CD4-positive, alpha-beta memory T cell (primary cell): ENCODE measurements around the gene SPDYE18. TPM values are rescaled to one million over a fixed set of nuclear protein-coding genes. Genes with fewer than 3 reads are reported as not detected.
"Not testable (repeated sequence)": the region's sequence is repeated elsewhere in the genome, so short reads cannot be mapped to it uniquely, and the experiment has no call there.

ENCODE experiments used
- CTCF ChIA-PET: fragments of 350-600 bp; sonication (Branson Sonifier 250); formaldehyde crosslinking; loops from one replicate; lab custom pipeline; 2021; ENCODE audit warnings: inconsistent platforms; ENCODE audit not compliant: partially characterized antibody; lab: Charles Lee
- POLR2A ChIA-PET: fragments of 350-600 bp; sonication (Branson Sonifier 250); formaldehyde crosslinking; loops from one replicate; lab custom pipeline; 2021; ENCODE audit not compliant: partially characterized antibody; lab: Charles Lee
- DNase-seq, 5 donors: peaks; one replicate each; pipeline versions ENCODE4 v3.0.0 to v3.0.0-alpha.2; 2020 to 2022; ENCODE audit warnings: mixed read lengths in 1 of 5
- H3K27ac ChIP-seq: one replicate; pipeline ENCODE4 v1.7.0; 2013; ENCODE audit warnings: low read depth, low read length
- H3K27me3 ChIP-seq: 2 replicates; pipeline ENCODE4 v1.7.0; 2013; ENCODE audit warnings: mild to moderate bottlenecking, low read length, moderate library complexity; ENCODE audit not compliant: insufficient read depth
- H3K36me3 ChIP-seq: 2 replicates; pipeline ENCODE4 v1.7.0; 2013; ENCODE audit warnings: mild to moderate bottlenecking, low read length, moderate library complexity; ENCODE audit not compliant: insufficient read depth
- H3K4me1 ChIP-seq: 2 replicates; pipeline ENCODE4 v1.7.0; 2013; ENCODE audit warnings: mild to moderate bottlenecking, low read length, moderate library complexity; ENCODE audit not compliant: insufficient read depth
- H3K4me3 ChIP-seq, 2 donors: one replicate each; pipeline ENCODE4 v1.7.0; 2013; ENCODE audit warnings: low read length in 2 of 2, mild to moderate bottlenecking in 1 of 2
- H3K9me3 ChIP-seq, 2 donors: one replicate each; pipeline ENCODE4 v1.7.0; 2013; ENCODE audit warnings: low read length in 2 of 2, control low read depth in 1 of 2; ENCODE audit not compliant: control insufficient read depth in 1 of 2
- H3K27ac Mint-ChIP-seq, 7 donors: one replicate each; pipeline ENCODE4 v1.8.0; 2020 to 2021; ENCODE audit warnings: mixed read lengths in 7 of 7, mild to moderate bottlenecking in 6 of 7, inconsistent platforms in 3 of 7, moderate library complexity in 3 of 7
- H3K27me3 Mint-ChIP-seq, 2 donors: one replicate each; pipeline ENCODE4 v1.8.0; 2020 to 2021; ENCODE audit warnings: mixed read lengths in 2 of 2
- H3K36me3 Mint-ChIP-seq, 2 donors: one replicate each; pipeline ENCODE4 v1.8.0; 2020 to 2021; ENCODE audit warnings: mixed read lengths in 2 of 2, inconsistent platforms in 1 of 2, mild to moderate bottlenecking in 1 of 2
- H3K4me1 Mint-ChIP-seq, 4 donors: one replicate each; pipeline ENCODE4 v1.8.0; 2020 to 2021; ENCODE audit warnings: mixed read lengths in 4 of 4, mild to moderate bottlenecking in 1 of 4
- H3K4me3 Mint-ChIP-seq, 8 donors: one replicate each; pipeline ENCODE4 v1.8.0; 2020 to 2021; ENCODE audit warnings: mixed read lengths in 8 of 8, mild to moderate bottlenecking in 7 of 8, moderate library complexity in 6 of 8, inconsistent platforms in 3 of 8
- H3K9me3 Mint-ChIP-seq, 8 donors: one replicate each; pipeline ENCODE4 v1.8.0; 2020 to 2021; ENCODE audit warnings: mixed read lengths in 8 of 8, mild to moderate bottlenecking in 5 of 8, inconsistent platforms in 3 of 8, moderate library complexity in 1 of 8
- intact Hi-C: fragments of 100-400 bp; cut with micrococcal nuclease; formaldehyde crosslinking; loops from one replicate; pipeline ENCODE4 v1.15.1; 2023
- polyA plus RNA-seq, 2 donors: library from polyadenylated mRNA; unstranded; fragments of 300-500 nt; fragmentation: Illumina TruSeq; gene quantifications; one replicate each; pipeline ENCODE4 v1.2.3, GENCODE V29; 2021
- total RNA-seq, 2 experiments: library from RNA; stranded (reverse); gene quantifications; one replicate each; pipeline ENCODE4 v1.2.3, GENCODE V29; 2021

Gene SPDYE18
- total and polyA plus RNA-seq, 4 experiments from 2014 or later: 1.5 to 2.8 TPM; not detected in 2

GRCh38 chr7:77082192-77082591, 19.8 kb upstream of the SPDYE18 start:
- H3K27ac Mint-ChIP-seq, H3K27ac ChIP-seq, H3K4me1 ChIP-seq, H3K36me3 Mint-ChIP-seq, H3K9me3 ChIP-seq, DNase-seq, CTCF ChIA-PET, H3K4me3 Mint-ChIP-seq, H3K36me3 ChIP-seq, H3K9me3 Mint-ChIP-seq, H3K27me3 ChIP-seq, H3K4me1 Mint-ChIP-seq, intact Hi-C loops, H3K4me3 ChIP-seq, POLR2A ChIA-PET, H3K27me3 Mint-ChIP-seq: not testable (repeated sequence)

GRCh38 chr7:77080236-77080635, 17.9 kb upstream of the SPDYE18 start:
- Mint-ChIP-seq H3K36me3 (peaks cover 13 to 14% of the 10 kb centered on the region in 2 donors), H3K27ac (peak overlapping the region in 1 of 7 donors; percentile 11)
- H3K27me3 Mint-ChIP-seq, H3K9me3 Mint-ChIP-seq, H3K27ac ChIP-seq, intact Hi-C loops, H3K4me3 ChIP-seq, H3K4me1 Mint-ChIP-seq, CTCF ChIA-PET, DNase-seq, H3K9me3 ChIP-seq, H3K27me3 ChIP-seq, H3K36me3 ChIP-seq, POLR2A ChIA-PET, H3K4me3 Mint-ChIP-seq, H3K4me1 ChIP-seq: not testable (repeated sequence)

- H3K9me3 Mint-ChIP-seq, H3K9me3 ChIP-seq, intact Hi-C loops, H3K4me3 ChIP-seq, CTCF ChIA-PET, H3K27ac ChIP-seq, H3K4me1 Mint-ChIP-seq, H3K27me3 Mint-ChIP-seq, H3K27me3 ChIP-seq, H3K27ac Mint-ChIP-seq, H3K4me1 ChIP-seq, DNase-seq, POLR2A ChIA-PET, H3K4me3 Mint-ChIP-seq, H3K36me3 ChIP-seq: not testable (repeated sequence)
- peaks cover 17 to 20% of the 10 kb centered on the region in 2 donors for H3K36me3 Mint-ChIP-seq
Measured at GRCh38 chr7:77079624-77080023, 17.3 kb upstream of the SPDYE18 start.

GRCh38 chr7:77079112-77079511, 16.8 kb upstream of the SPDYE18 start:
- H3K9me3 ChIP-seq, DNase-seq, H3K27me3 Mint-ChIP-seq, POLR2A ChIA-PET, H3K27ac ChIP-seq, H3K27ac Mint-ChIP-seq, H3K4me1 ChIP-seq, H3K4me1 Mint-ChIP-seq, H3K36me3 ChIP-seq, H3K4me3 Mint-ChIP-seq, intact Hi-C loops, H3K27me3 ChIP-seq, CTCF ChIA-PET, H3K9me3 Mint-ChIP-seq, H3K4me3 ChIP-seq: not testable (repeated sequence)
- H3K36me3 Mint-ChIP-seq: peaks cover 20 to 24% of the 10 kb centered on the region in 2 donors

GRCh38 chr7:77077060-77077459, 14.7 kb upstream of the SPDYE18 start:
- H3K4me1 Mint-ChIP-seq, H3K9me3 ChIP-seq, H3K27me3 ChIP-seq, H3K27ac ChIP-seq, H3K27ac Mint-ChIP-seq, H3K27me3 Mint-ChIP-seq, H3K4me3 Mint-ChIP-seq, intact Hi-C loops, H3K36me3 ChIP-seq, DNase-seq, H3K4me1 ChIP-seq, H3K4me3 ChIP-seq, CTCF ChIA-PET, POLR2A ChIA-PET: not testable (repeated sequence)
- Mint-ChIP-seq H3K36me3 (peaks cover 23 to 25% of the 10 kb centered on the region in 2 donors), H3K9me3 (peaks cover 0 to 10% (median 5%) of the 10 kb centered on the region in 8 donors)

GRCh38 chr7:77074786-77075396, 12.5 kb upstream of the SPDYE18 start:
- DNase-seq, H3K4me3 ChIP-seq, H3K27ac ChIP-seq, H3K4me1 Mint-ChIP-seq, H3K27ac Mint-ChIP-seq, CTCF ChIA-PET, POLR2A ChIA-PET, H3K27me3 Mint-ChIP-seq, H3K36me3 ChIP-seq, intact Hi-C loops, H3K9me3 ChIP-seq, H3K4me3 Mint-ChIP-seq, H3K27me3 ChIP-seq, H3K4me1 ChIP-seq: not testable (repeated sequence)
- Mint-ChIP-seq H3K9me3 (peaks cover 0 to 10% (median 5%) of the 10 kb centered on the region in 8 donors), H3K36me3 (peaks cover 28 to 47% of the 10 kb centered on the region in 2 donors)

- CTCF ChIA-PET, intact Hi-C loops, H3K27ac Mint-ChIP-seq, H3K27ac ChIP-seq, H3K27me3 Mint-ChIP-seq, POLR2A ChIA-PET, H3K27me3 ChIP-seq, H3K36me3 ChIP-seq, H3K4me1 ChIP-seq, DNase-seq, H3K4me3 ChIP-seq, H3K4me3 Mint-ChIP-seq, H3K9me3 ChIP-seq: not testable (repeated sequence)
- H3K36me3 Mint-ChIP-seq: peaks cover 27 to 48% of the 10 kb centered on the region in 2 donors
- peaks cover 8 to 24% (median 17%) of the 10 kb centered on the region in 4 donors for H3K4me1 Mint-ChIP-seq
- H3K9me3 Mint-ChIP-seq: peaks cover 0 to 10% (median 5%) of the 10 kb centered on the region in 8 donors
Measured at GRCh38 chr7:77071108-77071507, 8.8 kb upstream of the SPDYE18 start.

- Mint-ChIP-seq H3K27ac (peak overlapping the region in 1 of 7 donors; percentile 26), H3K36me3 (peaks cover 7 to 14% of the 10 kb centered on the region in 2 donors), H3K4me1 (peaks cover 8 to 21% (median 15%) of the 10 kb centered on the region in 4 donors)
- H3K4me3 Mint-ChIP-seq, DNase-seq, H3K9me3 ChIP-seq, H3K9me3 Mint-ChIP-seq, H3K27ac ChIP-seq, CTCF ChIA-PET, H3K4me3 ChIP-seq, H3K36me3 ChIP-seq, H3K4me1 ChIP-seq, H3K27me3 ChIP-seq, intact Hi-C loops, H3K27me3 Mint-ChIP-seq, POLR2A ChIA-PET: not testable (repeated sequence)
Measured at GRCh38 chr7:77065869-77066268, 3.5 kb upstream of the SPDYE18 start.
